ENCODE results near the gene FAM8A1. TPM values are rescaled to one million over a fixed set of nuclear protein-coding genes. Genes with fewer than 3 reads are reported as not detected.
A peak's percentile ranks its signal among the peaks of the same experiment; 100 is the strongest.

The FAM8A1 gene
- total RNA-seq, 2 donors from 2014 or later = 3.3 to 7.1 TPM

DNA sequence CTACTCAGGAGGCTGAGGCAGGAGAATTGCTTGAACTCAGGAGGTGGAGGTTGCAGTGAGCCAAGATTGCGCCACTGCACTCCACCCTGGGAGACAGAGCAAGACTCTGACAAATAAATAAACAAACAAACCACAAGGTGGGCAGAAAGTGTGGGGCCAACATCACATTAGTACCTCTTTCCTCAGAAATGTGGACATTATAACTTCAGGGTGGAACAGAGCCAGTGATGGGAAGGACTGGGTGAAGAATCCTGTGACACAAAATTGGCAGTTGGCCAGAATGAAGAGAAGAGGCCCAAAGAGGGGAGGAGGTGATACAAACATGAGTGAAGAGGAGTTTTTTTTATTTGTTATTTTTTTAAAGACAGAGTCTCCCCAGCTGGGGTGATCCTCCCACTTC, 56.0 kb downstream of the FAM8A1 start:
- Mint-ChIP-seq H3K4me1 (ENCODE audit: low read depth in 2 of 2) (peaks cover 27 to 32% of the 10 kb centered on the region in 2 donors), H3K36me3 (peaks cover 21% of the 10 kb centered on the region), H3K27me3 (no peaks in the 10 kb centered on the region), H3K4me3 (no peak overlapping the region), H3K27ac (peak overlapping the region in 1 of 2 donors; percentile 53), H3K9me3 (no peaks in the 10 kb centered on the region)
- no peak for ATAC-seq
- DNase-seq (ENCODE audit: low spot score) = no peak

DNA sequence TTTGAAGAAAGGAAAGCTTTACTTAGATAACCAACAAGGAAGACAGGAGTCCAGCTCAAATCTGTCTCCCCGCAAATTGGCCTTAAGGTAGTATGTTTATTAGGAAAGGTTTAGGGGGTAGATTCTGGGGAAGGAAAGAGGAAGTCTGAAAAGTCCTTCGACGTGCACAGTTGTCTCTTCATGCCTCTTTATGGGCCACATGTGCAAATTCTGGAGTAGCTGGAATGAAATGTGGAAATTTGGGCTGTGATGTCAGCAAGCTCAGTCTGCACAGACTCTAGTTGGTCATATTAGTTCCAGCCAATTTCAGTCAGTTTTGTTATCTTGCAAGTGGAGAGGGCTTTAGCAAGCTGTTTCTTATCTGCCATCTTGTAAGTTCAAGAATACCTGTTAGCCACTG, 56.5 kb downstream of the FAM8A1 start:
- Mint-ChIP-seq H3K4me3 (no peak overlapping the region), H3K27me3 (no peaks in the 10 kb centered on the region), H3K9me3 (no peaks in the 10 kb centered on the region), H3K36me3 (peaks cover 25% of the 10 kb centered on the region), H3K4me1 (ENCODE audit: low read depth in 2 of 2) (peaks cover 27 to 37% of the 10 kb centered on the region in 2 donors), H3K27ac (peak overlapping the region in 1 of 2 donors; percentile 31)
- no peak for ATAC-seq
- DNase-seq (ENCODE audit: low spot score) = no peak

Other genes starting within 250 kb of the FAM8A1 start
- not detected for gene CAP2, start 206.7 kb upstream of the FAM8A1 start, total RNA-seq
- 100 to 1,000 TPM in 1 of 2 donors, 10 to 100 TPM in 1; 76.6 to 117 TPM for gene NUP153, start 106.6 kb downstream of the FAM8A1 start, total RNA-seq

All from natural killer cell treated with Interleukin-12 subunit alpha and Interleukin-12 subunit beta and Interleukin-15 and Interleukin-18, amount 100 ng/mL, for 72 hours (primary cell).